SK-N-MC (cell line): ENCODE data around the gene STON1.
A peak's percentile ranks its signal among the peaks of the same experiment; 100 is the strongest.

Experiments used
- DNase-seq: peaks from one replicate; pipeline ENCODE4 v3.0.0-alpha.2; 2011; ENCODE audit warnings: low read depth, low spot score
- H3K27ac ChIP-seq: fragments of 200-600 bp; sonication (generic); 2 replicates; pipeline ENCODE4 v1.5.1; 2016; ENCODE audit warnings: mixed run types
- H3K36me3 ChIP-seq: fragments of 200-600 bp; sonication (generic); 2 replicates; pipeline ENCODE4 v1.6.1; 2017; ENCODE audit warnings: antibody characterized with exemption, low read length, mixed read lengths; ENCODE audit not compliant: insufficient read depth
- H3K4me3 ChIP-seq: fragments of 200-600 bp; sonication (generic); 2 replicates; pipeline ENCODE4 v1.5.1; 2016
- H3K9ac ChIP-seq: fragments of 200-600 bp; sonication (generic); 2 replicates; pipeline ENCODE4 v1.8.0; 2017; ENCODE audit warnings: mixed run types, mixed read lengths; ENCODE audit not compliant: insufficient read length
- H3K9me3 ChIP-seq: fragments of 200-600 bp; sonication (generic); 2 replicates; pipeline ENCODE4 v1.6.1; 2017; ENCODE audit warnings: low read depth, mild to moderate bottlenecking, antibody characterized with exemption, low read length, moderate library complexity, mixed read lengths
- EZH2 ChIP-seq: fragments of 200-600 bp; sonication (generic); IDR thresholded peaks from one replicate; pipeline ENCODE4 v1.6.1; 2017; ENCODE audit warnings: antibody characterized with exemption
- FOXP2 ChIP-seq: optimal IDR thresholded peaks from 2 replicates; pipeline ENCODE3; 2011; ENCODE audit warnings: mild to moderate bottlenecking, moderate library complexity; ENCODE audit not compliant: insufficient read depth; ENCODE audit errors: extremely low read length, control extremely low read depth
- POLR2AphosphoS5 ChIP-seq: IDR thresholded peaks from 2 replicates; pipeline ENCODE4 v1.6.1; 2012; ENCODE audit warnings: mild to moderate bottlenecking, low read depth, low read length, borderline replicate concordance

The STON1 gene

DNA sequence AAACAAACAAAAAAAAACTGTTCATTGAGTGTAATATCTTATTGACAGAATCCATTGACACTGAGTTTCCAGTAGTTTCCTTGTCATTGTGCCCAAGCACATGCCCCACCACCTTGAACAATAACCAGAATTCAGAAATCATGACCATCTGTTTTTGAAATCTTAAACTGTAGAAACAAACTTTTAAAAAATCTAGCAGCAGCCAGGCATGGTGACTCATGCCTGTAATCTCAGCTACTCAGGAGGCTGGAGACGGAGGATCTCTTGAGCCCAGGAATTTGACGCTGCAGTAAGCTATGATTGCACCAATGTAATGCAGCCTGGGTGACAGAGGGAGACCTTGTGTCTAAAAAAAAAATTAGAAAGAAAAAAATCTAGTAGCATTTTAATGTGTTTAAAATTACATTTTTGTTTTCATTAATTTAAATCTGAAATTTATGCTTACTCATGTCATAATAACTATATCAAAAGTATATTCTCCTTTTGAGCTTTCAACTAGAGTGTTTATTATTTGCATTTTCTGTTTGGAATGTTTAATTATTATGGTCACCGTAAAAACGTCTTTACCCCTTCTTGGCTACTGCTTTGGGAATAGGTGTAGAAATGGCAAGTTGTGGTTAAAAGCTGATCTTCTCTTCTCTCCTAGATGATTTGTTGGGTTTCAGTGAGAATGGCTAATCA lies 25.2 kb upstream of the STON1 start:
- Histone ChIP-seq H3K9ac (no peak overlapping the region), H3K27ac (no peak overlapping the region; the same call in 1 of the 2 replicates), H3K9me3 (no peaks in the 10 kb centered on the region), H3K4me3 (no peak overlapping the region), H3K36me3 (peaks cover 5% of the 10 kb centered on the region)
- no peak for TF ChIP-seq EZH2
- TF ChIP-seq FOXP2: no peak
- TF ChIP-seq POLR2AphosphoS5: no peak
- no peak for DNase-seq

DNA sequence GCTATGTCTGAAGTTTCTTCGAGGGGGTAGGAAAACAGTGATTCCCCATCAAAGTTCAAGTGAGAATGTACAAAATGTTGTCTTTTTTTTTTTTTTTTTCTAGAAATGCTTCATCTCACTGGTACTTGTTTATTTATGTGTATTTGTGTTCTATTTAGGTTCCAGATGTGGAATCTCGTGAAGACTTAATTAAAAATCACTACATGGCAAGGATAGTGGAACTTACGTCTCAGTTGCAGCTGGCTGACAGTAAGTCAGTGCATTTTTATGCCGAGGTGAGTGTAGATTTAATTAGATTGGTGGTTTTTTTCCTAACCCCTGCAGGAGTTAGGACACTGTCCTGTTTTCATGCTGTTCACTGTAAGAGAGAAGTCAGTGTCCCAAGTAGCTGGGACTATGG lies 22.8 kb upstream of the STON1 start:
- Histone ChIP-seq H3K4me3 (no peak overlapping the region), H3K36me3 (peaks cover 9% of the 10 kb centered on the region), H3K9me3 (no peaks in the 10 kb centered on the region), H3K27ac (no peak overlapping the region), H3K9ac (no peak overlapping the region)
- TF ChIP-seq FOXP2 (no peak), POLR2AphosphoS5 (no peak), EZH2 (no peak)
- DNase-seq: no peak

DNA sequence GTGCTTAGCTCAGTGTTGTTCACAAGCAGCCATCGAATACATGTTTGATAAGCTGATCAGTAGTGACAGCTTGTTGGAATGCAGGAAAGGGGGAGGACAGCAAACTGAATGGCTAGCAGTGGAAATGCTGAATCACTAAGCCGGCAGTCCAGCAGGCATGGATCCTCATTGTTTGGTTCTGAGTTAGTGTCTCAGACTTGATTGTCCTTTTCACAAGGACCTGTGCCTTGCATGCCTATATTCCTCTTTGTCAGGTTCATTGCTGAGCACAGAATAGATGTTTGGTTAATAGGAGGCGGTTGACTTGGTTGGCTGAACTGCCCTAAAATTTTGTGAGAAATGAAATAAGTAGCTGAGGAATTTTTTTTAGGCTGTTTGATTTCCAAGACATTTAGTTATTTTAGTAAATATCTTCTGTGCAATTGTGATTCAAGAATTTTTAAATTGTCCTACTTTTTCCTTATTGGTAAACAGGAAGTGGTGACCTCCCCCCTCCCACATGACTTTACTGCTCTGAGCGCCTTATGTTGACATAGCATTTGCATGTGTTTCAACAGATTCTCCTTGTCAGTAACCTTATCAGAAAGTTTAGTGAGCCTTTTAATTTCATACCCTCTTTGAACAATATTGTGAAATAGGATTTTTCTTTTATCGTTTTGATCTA lies 21.4 kb upstream of the STON1 start:
- Histone ChIP-seq H3K36me3 (peaks cover 11% of the 10 kb centered on the region), H3K4me3 (peak overlapping the region; percentile 21), H3K27ac (peak overlapping the region; percentile 89), H3K9ac (peak overlapping the region; percentile 54), H3K9me3 (no peaks in the 10 kb centered on the region)
- peak; percentile 81 for TF ChIP-seq FOXP2
- TF ChIP-seq POLR2AphosphoS5: no peak
- no peak for TF ChIP-seq EZH2
- DNase-seq: peak; percentile 32

DNA sequence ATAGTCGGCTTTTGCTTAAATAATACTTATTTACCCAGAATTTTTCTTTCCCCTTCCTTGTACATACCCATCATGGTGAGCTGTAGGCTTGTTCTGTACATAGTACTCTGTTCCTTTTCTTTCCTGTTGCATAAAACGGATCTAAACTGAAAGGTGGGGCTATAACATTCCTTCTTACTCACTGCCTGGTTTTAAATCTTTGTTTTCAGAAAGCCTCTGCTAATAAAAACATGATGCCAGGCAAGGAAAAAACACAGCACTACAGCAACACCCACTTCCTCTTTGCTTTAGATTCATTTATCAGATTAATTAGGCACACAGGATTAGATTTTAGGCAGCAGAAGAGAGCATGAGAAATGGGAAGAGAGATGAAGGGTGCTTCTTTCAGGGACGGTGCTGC lies 19.6 kb upstream of the STON1 start:
- no peak for DNase-seq
- Histone ChIP-seq H3K4me3 (no peak overlapping the region), H3K36me3 (peaks cover 14% of the 10 kb centered on the region), H3K9ac (peak overlapping the region; percentile 43), H3K9me3 (no peaks in the 10 kb centered on the region), H3K27ac (peak overlapping the region; percentile 89)
- TF ChIP-seq EZH2 (no peak), FOXP2 (no peak), POLR2AphosphoS5 (no peak)

DNA sequence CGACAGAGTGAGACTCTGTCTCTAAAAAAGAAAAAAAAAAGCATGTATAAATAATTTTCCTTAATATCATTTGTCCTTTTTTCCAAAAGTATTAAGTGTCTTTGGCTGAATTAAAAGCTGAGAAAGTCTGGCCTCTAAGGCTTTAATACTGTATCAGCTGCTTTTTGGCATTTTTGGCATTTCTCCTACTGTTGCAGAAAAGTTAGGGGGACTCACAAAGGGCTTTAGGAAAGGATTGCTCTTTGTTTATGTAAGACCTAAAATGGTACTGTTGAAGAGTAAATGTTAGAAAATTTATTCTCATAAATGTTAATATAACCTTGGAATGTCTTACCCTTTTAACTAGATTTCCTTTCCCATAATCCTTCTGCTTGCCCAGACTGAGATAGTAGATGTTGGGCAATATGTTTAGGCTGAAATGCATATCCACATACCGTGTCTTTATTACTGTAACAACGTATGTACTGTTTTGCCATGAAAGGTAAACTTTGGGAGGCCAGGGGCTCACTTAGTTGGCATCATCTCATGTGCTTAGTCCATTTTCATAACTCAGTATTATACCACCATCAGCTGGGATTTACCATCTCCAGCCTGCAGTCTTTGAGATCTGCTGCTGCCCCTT lies 18.0 kb upstream of the STON1 start:
- no peak overlapping the region for H3K9ac ChIP-seq
- no peaks in the 10 kb centered on the region for H3K9me3 ChIP-seq
- peaks cover 14% of the 10 kb centered on the region for H3K36me3 ChIP-seq
- TF ChIP-seq EZH2 (no peak), POLR2AphosphoS5 (no peak), FOXP2 (no peak)
- no peak for DNase-seq
- H3K27ac ChIP-seq: peak overlapping the region; percentile 87
- peak overlapping the region; percentile 1; the same call in 1 of the 2 replicates for H3K4me3 ChIP-seq

DNA sequence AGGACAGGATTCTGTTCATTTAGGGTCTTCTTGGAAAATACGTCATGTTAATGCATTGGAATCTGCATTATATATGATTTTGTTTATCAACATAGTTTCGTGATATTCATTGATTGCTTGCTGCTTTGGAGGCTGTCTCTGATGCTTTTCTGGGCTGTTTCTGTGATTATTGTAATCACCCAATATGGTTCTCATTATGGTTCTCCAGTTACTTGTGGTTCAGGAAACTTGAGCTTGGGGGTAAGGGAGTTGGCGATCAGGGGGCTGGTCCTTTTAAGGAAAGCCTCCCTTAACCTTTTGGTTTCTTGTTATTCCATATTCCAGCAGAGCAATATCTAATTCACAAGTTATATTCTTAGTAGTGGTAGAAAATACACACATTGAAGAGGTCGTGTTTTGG lies 17.4 kb upstream of the STON1 start:
- Histone ChIP-seq H3K4me3 (peak overlapping the region; percentile 1; the same call in 1 of the 2 replicates), H3K36me3 (peaks cover 14% of the 10 kb centered on the region), H3K27ac (peak overlapping the region; percentile 87; the same call in 1 of the 2 replicates), H3K9me3 (no peaks in the 10 kb centered on the region), H3K9ac (no peak overlapping the region)
- TF ChIP-seq POLR2AphosphoS5 (no peak), FOXP2 (no peak), EZH2 (no peak)
- no peak for DNase-seq

- no peak overlapping the region for H3K9ac ChIP-seq
- H3K4me3 ChIP-seq: no peak overlapping the region
- H3K9me3 ChIP-seq: no peaks in the 10 kb centered on the region
- no peak for DNase-seq
- no peak for TF ChIP-seq EZH2
- no peak for TF ChIP-seq FOXP2
- TF ChIP-seq POLR2AphosphoS5: no peak
- peaks cover 10% of the 10 kb centered on the region for H3K36me3 ChIP-seq
- H3K27ac ChIP-seq: peak overlapping the region; percentile 34; the same call in 1 of the 2 replicates
Observed at GRCh38 chr2:48514348-48515003, 15.5 kb upstream of the STON1 start.

DNA sequence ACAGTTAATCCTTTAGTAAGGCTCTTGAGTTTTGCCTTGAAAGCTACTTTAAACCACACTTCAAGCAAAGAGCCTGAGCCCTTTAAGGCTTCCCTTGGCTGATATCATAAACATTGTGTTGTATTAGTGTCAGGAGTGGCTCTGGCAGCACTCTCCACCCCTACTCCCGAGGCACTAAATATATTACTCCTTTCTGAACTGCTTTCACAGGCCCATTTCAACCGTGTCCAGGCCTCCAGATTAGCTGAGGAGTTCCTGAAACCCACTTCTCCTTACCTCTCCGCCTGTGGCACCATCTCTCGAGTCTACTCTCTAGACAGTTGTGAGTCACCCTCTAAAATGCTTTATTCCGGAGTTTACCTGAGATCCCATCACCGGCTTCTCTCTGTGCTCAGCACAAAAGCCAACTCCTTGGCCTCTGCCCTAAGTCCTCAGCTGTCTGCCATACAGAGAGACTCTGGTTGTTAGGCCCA lies 14.4 kb upstream of the STON1 start:
- Histone ChIP-seq H3K36me3 (peaks cover 5% of the 10 kb centered on the region), H3K27ac (peak overlapping the region; percentile 34; the same call in 1 of the 2 replicates), H3K9ac (peak overlapping the region; percentile 17), H3K9me3 (no peaks in the 10 kb centered on the region), H3K4me3 (no peak overlapping the region)
- TF ChIP-seq FOXP2 (no peak), EZH2 (no peak)
- DNase-seq: no peak
